Stimulated activated CD8-positive, alpha-beta memory T cell treated with anti-CD3 and anti-CD28 coated beads, Interleukin-15, amount 100 ng/mL, for 4 hours (primary cell): Measurements from ENCODE around the gene PPP1R7.

Source experiments
- DNase-seq, 2 donors: peaks; one replicate each; pipeline ENCODE4 v3.0.0-alpha.2; 2020; ENCODE audit warnings: low read depth in 2 of 2

Gene PPP1R7

DNA sequence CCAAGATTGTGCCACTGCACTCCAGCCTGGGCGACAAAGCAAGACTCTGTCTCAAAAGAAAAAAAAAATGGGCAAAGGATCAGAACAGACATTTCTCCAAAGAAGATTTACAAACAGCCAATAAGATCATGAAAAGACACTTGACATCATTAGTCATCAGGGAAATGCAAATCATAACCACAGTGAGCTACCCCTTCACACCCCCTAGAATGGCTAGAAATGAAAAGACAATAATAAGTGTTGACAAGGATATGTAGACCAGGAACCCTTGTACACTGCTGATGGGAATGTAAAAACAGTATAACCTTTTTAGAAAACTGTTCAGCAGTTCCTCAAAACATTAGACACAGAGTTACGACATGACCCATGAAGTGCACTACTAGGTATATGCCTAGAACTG, 29.8 kb upstream of the PPP1R7 start:
- DNase-seq: no peak

- DNase-seq: no peak
These were observed 29.3 kb upstream of the PPP1R7 start for GRCh38 chr2:241121008-241121407.

DNA sequence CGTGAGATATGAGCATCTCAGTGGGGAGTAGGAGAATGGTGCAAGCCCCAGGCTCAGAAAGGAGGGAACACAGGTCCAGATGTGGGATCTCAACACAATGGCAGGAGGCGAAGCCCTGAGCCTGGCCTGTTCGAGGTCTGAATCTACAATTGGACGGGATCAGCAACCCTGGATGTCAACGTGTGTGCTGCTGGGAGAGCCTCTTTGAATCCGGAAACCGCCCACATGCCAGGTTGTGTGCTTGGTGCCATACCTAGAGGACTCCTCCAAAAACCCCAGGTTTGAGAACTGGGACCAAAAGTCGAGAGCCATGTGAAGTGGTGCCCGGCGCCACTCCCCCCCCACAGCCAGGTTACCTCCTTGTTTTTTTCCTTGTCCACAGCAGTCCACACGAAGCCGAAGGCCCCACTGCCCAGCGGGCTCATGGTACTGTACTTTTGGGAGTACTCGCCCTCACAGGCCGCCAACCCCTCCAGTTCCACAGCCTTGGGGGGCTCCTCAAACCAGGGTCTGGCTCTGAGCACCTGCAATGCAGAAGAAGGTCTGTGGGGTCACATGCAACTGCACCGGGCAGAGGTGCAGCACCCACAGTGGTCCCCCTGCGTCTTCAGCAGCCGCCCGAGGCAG, 27.8 kb upstream of the PPP1R7 start:
- no peak for DNase-seq

- no peak for DNase-seq
These were observed 26.3 kb upstream of the PPP1R7 start for GRCh38 chr2:241123816-241124536.

DNA sequence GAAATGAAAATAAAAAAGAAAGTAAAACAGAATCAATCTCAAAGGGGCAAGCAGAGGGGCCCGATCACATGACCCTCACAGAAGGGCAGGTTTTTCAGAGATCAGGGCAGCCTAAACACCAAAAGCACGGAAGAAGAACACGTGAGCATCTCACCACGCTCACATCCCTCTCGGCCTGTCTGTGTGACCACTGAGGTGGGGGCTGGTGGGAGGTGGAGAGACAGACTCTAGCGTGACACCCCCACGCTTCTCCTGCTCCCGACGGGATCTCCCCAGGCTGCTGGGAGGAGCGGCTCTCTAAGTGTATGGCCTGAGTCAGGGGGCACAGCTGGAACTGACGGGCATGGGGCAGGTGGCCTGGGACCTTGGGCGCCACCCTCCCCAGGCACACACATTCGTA, 24.6 kb upstream of the PPP1R7 start:
- no peak for DNase-seq

DNA sequence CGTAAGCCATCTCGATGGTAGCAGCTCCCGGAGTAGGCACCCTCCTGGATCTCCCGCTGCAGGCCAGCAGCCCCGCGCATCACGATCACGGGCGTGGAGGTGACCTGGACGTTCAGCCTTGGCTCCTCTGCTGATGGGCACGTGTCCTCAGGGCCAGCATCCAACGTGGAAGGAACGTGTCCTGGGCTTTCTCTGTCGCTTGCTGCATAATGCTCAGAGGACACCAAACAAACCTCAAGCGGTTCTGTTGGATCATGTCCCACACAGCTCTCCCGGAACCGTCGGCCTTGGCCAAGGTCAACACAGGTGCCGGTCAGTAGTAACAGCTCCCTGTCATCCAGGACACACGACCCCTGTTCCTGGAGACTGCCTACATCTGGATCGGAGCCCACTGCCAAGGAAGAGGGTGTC, 24.1 kb upstream of the PPP1R7 start:
- DNase-seq: no peak

- DNase-seq: no peak
These were observed 23.5 kb upstream of the PPP1R7 start for GRCh38 chr2:241126771-241127202.

- DNase-seq: no peak
These were observed 22.0 kb upstream of the PPP1R7 start for GRCh38 chr2:241128266-241128665.

- DNase-seq: no peak
These were observed 21.0 kb upstream of the PPP1R7 start for GRCh38 chr2:241129086-241129871.

DNA sequence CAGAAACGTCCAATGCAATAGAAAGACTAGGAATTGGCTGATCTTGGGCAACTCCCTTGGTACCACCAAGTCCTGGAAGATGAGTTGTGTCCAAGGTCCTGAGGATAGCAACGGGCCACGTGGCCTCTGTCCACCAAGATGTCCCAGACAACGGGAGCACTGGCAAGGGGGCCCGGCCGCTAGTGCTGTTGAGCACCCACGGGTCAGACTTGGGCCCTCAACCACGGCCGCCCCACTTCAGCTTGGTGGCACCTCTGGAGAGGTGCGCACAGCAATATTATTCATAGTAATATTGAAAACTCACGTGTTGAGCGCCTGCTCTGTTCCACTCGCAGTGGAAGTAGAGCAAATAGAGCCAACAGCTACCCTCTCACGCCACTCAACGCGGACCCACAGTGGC, 20.0 kb upstream of the PPP1R7 start:
- no peak for DNase-seq

DNA sequence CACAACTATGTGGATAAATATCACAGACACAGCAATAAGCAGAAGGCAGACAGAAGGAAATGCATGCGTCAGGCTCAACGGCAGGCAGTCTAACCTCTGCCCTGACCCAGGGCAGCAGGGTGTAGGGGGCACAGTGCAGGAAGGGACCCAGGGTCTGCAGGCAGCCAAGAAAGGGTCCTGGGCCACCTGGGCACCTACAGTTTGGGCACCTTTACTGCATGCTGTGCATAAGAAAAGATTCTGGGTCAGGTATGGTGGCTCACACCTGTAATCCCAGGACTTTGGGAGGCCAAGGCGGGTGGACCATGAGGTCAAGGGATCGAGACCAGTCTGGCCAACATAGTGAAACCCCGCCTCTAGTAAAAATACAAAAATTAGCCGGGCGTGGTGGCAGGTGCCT, 18.7 kb upstream of the PPP1R7 start:
- DNase-seq: no peak

DNA sequence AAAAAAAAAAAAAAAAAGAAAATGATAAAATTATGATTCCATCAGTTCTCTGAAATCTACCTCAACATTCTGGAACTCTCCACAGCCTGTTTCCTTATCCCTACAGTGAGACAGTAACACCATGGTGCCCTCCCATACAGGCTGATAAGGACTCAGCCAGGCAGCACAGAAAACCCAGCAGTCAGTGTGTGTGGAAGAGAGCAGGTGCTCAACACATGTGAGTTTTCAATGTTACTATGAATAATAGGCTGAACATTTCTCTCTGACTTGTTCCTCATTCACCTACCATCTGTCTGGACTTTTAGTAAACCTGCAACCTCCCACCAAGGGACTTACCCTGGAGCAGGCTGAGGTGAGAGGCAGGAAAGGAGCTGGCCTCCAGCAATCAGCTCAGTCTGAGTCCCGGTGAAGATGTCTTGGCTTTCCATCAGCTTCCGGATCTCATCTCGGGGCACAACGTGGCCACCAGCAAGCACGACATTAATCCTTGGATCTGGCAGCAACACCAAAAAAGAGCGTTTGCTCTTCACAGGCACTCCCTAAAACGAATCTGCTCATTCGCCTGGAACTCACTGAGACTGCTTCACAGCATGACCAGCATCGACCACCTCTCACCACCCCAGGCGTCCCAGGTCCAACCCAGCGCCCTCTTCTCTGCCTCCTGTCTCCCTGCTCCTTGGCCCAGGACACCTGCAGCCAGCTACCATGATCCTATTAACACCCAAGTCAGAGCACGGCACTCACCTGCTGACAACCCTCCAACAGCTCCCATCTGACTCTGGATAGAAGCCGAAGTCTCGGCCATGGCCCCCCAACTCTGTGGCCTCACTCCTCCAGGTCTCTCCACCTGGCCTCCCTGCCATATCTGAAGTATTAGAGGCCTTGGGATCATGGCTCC, 17.5 kb upstream of the PPP1R7 start:
- DNase-seq: no peak

- DNase-seq: no peak
These were observed 16.8 kb upstream of the PPP1R7 start for GRCh38 chr2:241133436-241133820.

DNA sequence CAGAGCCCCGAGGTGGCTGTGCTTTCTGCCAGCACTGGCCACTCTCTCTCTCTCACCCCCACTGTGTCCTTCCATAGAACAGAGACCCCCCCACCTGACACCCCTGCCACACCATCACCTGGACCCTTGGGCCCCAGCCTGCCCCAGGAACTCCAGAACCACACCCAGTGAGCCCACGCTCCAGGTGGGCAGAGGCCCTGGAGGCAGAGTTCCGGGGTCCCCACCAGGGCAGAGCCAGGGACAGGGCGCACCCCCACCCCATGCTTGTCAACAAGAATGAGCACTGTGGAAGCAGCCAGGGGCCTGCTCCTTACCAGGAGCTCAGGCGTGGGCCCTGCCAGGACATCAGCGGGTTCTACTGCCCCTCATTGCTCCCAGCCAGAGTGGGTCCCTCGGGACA, 15.6 kb upstream of the PPP1R7 start:
- no peak for DNase-seq

DNA sequence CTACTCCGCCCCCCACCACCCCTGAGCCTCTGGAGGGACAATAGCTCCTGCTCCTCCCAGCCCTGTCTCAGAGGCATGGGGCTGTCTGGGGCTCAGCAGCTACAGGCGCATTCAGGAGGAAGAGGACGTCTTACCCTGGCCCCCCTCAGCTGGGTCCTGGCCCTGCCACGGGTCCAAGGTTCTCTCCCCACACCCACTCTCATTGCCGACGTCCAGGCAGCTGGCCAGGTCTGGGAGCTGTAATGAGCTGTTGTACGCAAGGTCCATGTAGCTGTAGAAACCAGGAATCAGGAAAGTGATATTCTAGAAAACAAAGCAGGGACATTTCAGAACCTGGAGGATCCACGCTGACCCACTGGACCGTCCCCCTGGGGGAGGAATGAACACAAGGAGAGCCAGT, 14.5 kb upstream of the PPP1R7 start:
- no peak for DNase-seq

DNA sequence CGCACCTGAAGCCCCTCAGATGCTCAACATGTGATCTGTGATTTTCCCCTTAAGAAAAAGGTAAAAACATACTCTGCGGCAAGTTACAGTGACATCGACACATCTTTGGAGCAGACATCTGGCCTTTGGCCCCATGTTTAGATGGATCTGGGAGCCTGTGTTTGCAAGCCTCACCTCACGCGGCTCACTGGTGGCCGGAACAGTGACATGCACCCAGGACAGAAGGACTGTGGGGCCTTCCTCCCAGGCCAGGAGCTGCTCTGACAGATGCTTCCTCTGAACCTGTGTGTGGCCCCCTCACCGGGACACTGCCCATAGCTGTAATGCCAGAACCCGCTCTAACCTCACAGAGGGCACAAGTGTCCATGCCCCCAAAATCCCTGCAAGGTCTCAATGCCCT, 14.1 kb upstream of the PPP1R7 start:
- no peak for DNase-seq

DNA sequence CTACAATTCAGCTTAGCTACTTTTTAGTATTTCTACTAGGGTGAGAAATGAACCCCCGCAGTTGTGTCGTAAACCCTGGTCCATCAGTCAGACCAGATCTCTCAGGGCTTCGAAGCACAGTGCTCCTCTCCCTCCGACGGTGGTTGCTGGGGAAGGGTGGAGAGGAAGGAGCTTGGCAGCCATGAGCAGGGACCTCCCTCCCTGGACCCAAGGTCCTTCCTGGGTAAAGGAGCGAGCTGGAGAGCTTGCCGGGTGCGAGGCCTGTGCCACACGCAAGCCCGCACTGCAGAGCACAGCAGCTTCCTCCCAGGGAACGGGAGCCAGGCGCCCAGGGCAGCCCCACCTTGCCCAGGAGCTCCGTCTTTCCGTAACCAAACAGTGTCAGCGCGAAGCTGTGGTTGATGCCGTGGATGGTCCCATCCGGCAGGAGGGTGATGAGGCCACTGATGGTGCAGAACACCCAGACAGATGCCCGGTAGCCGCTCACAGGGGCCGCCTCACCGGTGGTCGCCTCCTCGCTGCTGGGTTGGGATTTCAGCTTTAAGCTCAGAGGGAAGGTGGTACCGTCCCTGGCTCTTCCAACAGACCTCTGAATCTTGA, 13.5 kb upstream of the PPP1R7 start:
- no peak for DNase-seq

- DNase-seq: no peak
These were observed 12.7 kb upstream of the PPP1R7 start for GRCh38 chr2:241137276-241138190.

DNA sequence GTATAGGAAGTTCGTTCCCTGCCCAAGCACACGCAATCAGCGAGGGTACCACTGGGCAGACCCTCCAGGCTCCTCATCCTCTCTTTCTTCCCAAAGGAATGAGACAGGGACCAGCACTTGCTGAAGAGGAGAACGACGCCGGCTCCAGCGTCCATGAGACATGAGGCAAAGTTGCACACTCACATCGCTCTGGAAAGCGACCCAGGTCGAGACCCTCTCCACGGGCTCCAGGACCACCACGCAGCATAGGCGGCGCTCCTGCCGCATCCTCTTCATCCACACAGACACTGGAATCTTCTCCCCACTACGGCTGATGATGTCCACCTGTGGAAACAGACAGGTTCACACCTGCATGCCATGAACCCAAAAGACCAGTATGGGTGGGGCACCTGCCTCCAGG, 11.8 kb upstream of the PPP1R7 start:
- no peak for DNase-seq
